Measurements from ENCODE around the gene MFSD6. TPM values are rescaled to one million over a fixed set of nuclear protein-coding genes. Genes with fewer than 3 reads are reported as not detected.
"Not testable (repeated sequence)": the region's sequence is repeated elsewhere in the genome, so short reads cannot be mapped to it uniquely, and the experiment has no call there.

Gene MFSD6
- total RNA-seq, 1 donor from 2014 or later, result 52.4 TPM

DNA sequence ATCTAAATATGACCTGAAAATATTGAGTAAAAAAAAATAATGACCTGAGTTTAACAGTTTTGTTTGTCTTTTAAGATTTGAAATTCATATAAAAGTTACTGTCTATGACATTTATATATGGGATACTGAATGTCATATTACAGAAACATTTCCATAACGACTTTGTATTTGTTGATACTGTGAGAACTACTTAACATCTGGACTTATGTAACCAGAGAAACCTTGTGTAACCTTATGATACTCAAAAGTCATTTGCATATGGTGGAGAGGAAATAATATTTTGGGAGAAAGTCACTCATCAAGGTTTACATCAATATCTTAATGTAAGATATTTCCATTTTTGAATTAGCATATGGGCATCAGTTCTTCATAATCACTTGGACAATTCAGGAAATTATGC, 12.6 kb downstream of the MFSD6 start:
- TF ChIP-seq, protein P1, sequence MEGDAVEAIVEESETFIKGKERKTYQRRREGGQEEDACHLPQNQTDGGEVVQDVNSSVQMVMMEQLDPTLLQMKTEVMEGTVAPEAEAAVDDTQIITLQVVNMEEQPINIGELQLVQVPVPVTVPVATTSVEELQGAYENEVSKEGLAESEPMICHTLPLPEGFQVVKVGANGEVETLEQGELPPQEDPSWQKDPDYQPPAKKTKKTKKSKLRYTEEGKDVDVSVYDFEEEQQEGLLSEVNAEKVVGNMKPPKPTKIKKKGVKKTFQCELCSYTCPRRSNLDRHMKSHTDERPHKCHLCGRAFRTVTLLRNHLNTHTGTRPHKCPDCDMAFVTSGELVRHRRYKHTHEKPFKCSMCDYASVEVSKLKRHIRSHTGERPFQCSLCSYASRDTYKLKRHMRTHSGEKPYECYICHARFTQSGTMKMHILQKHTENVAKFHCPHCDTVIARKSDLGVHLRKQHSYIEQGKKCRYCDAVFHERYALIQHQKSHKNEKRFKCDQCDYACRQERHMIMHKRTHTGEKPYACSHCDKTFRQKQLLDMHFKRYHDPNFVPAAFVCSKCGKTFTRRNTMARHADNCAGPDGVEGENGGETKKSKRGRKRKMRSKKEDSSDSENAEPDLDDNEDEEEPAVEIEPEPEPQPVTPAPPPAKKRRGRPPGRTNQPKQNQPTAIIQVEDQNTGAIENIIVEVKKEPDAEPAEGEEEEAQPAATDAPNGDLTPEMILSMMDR (IDR thresholded peaks at IDR 0.05; ENCODE audit: insufficient read depth, low read length, poor library complexity, severe bottlenecking), result no peak
- no peak overlapping the region for H3K4me3 ChIP-seq (ENCODE audit: low read depth, low read length)
- no peak for DNase-seq (ENCODE audit: low read depth)
- no peaks in the 10 kb centered on the region for H3K27me3 ChIP-seq (ENCODE audit: control insufficient read depth, insufficient read depth, low read length)
- H3K36me3 ChIP-seq (ENCODE audit: control insufficient read depth, insufficient read depth, low read length), result peaks cover 1% of the 10 kb centered on the region

DNA sequence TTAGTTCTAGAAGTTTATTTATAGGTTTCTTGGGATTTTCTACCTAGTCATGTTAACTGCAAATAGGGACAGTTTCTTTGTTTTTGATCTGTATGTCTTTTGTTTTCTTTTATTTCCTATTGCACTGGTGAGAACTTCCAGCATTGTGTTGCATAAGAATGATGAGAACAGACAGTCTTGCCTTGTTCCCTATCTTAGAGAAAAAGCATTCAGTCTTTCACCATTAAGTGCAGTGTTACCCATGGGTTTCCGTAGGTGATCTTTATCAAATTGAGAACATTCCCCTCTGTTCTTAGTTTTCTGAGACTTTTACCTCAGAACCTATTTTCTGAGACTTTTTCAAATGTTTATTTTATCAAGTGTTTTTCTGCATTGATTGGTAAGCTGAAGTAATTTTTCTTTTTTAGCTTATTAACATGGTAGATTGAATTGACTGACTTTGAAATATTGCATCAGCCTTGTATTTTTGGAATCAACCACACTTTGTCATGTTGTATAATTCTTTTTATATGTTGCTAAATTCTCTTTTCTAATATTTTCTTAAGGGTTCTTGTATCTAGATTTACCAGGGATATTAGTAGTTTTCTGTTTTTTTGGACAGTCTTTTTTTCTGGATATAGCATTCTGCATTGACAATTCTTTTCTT, 17.2 kb downstream of the MFSD6 start:
- no peak overlapping the region for H3K4me3 ChIP-seq (ENCODE audit: low read depth, low read length)
- TF ChIP-seq, protein P1 (IDR thresholded peaks at IDR 0.05; ENCODE audit: insufficient read depth, low read length, poor library complexity, severe bottlenecking), result no peak
- no peaks in the 10 kb centered on the region for H3K27me3 ChIP-seq (ENCODE audit: control insufficient read depth, insufficient read depth, low read length)
- no peaks in the 10 kb centered on the region for H3K36me3 ChIP-seq (ENCODE audit: control insufficient read depth, insufficient read depth, low read length)
- no peak for DNase-seq (ENCODE audit: low read depth)

GRCh38 chr2:190425883-190426658, 17.9 kb downstream of the MFSD6 start:
- TF ChIP-seq, protein P1 (IDR thresholded peaks at IDR 0.05; ENCODE audit: insufficient read depth, low read length, poor library complexity, severe bottlenecking), result no peak
- DNase-seq (ENCODE audit: low read depth), result no peak
- H3K36me3 ChIP-seq (ENCODE audit: control insufficient read depth, insufficient read depth, low read length), result no peaks in the 10 kb centered on the region
- no peak overlapping the region for H3K4me3 ChIP-seq (ENCODE audit: low read depth, low read length)
- no peaks in the 10 kb centered on the region for H3K27me3 ChIP-seq (ENCODE audit: control insufficient read depth, insufficient read depth, low read length)

- H3K27me3 ChIP-seq (ENCODE audit: control insufficient read depth, insufficient read depth, low read length); H3K36me3 ChIP-seq (ENCODE audit: control insufficient read depth, insufficient read depth, low read length); H3K4me3 ChIP-seq (ENCODE audit: low read depth, low read length); DNase-seq (ENCODE audit: low read depth): not testable (repeated sequence)
These were observed 22.7 kb downstream of the MFSD6 start for GRCh38 chr2:190430866-190431265.

- H3K4me3 ChIP-seq (ENCODE audit: low read depth, low read length), result no peak overlapping the region
- no peaks in the 10 kb centered on the region for H3K36me3 ChIP-seq (ENCODE audit: control insufficient read depth, insufficient read depth, low read length)
- TF ChIP-seq, protein P1 (IDR thresholded peaks at IDR 0.05; ENCODE audit: insufficient read depth, low read length, poor library complexity, severe bottlenecking), result no peak
These were observed 23.8 kb downstream of the MFSD6 start for GRCh38 chr2:190431907-190432306.

DNA sequence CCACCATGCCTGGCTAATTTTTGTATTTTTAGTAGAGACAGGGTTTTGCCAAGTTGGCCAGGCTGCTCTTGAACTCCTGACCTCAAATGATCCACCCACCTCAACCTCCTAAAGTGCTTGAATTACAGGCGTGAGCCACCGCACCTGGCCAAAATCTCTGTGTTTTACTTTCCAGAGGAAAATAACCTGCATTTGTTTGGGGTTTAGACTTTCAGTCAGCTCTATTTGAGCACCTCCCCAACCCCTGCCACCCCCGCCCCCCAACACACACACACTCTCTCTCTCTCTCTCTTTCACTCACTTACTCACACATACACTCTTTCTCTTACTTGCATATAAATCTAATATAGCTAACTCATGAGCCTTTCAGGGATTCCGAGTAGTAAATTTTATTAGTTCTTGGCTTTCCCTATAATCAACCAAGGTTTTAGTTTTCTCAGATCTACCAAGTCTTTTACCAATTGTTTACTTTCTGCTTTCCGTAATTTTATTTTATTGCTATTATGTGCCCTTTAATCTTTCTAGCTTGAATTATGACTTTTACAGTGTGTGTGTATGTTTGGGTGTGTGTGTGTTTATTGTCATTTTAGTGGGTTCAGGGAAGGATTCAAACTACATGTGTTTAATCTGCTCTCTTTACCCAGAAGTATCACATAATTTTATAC, 24.5 kb downstream of the MFSD6 start:
- H3K36me3 ChIP-seq (ENCODE audit: control insufficient read depth, insufficient read depth, low read length), result no peaks in the 10 kb centered on the region
- TF ChIP-seq, protein P1 (IDR thresholded peaks at IDR 0.05; ENCODE audit: insufficient read depth, low read length, poor library complexity, severe bottlenecking), result no peak
- DNase-seq (ENCODE audit: low read depth), result no peak
- H3K4me3 ChIP-seq (ENCODE audit: low read depth, low read length), result no peak overlapping the region
- no peaks in the 10 kb centered on the region for H3K27me3 ChIP-seq (ENCODE audit: control insufficient read depth, insufficient read depth, low read length)

More at GRCh38 chr2:190431907-190432306, 23.8 kb downstream of the MFSD6 start:
- H3K27me3 ChIP-seq (ENCODE audit: control insufficient read depth, insufficient read depth, low read length), result no peaks in the 10 kb centered on the region
- no peak for DNase-seq (ENCODE audit: low read depth)

All from kidney epithelial cell (primary cell).